ENCODE results near the gene TIMP2.

- no peak for TF ChIP-seq CTCF (IDR thresholded peaks at IDR 0.05)
- no peak for TF ChIP-seq POLR2A (IDR thresholded peaks at IDR 0.05)
Observed at GRCh38 chr17:78962345-78962983, 37.3 kb upstream of the TIMP2 start.

All from heart left ventricle (tissue), 13 donors.